A549 treated with dexamethasone at 1 μM for 4 hours (cell line): ENCODE measurements around the gene PRDM5. TPM values are rescaled to one million over a fixed set of nuclear protein-coding genes. Genes with fewer than 3 reads are reported as not detected.

Source experiments
- total RNA-seq: library from RNA; stranded (reverse); fragments of 200-300 nt; extraction: Qiagen RNA extraction; gene quantifications from 5 replicates; pipeline ENCODE4 v1.2.3, GENCODE V29; 2022

Gene PRDM5
- 2.9 to 5.1 TPM (median 4.4 TPM) in 5 replicates for total RNA-seq

DNA sequence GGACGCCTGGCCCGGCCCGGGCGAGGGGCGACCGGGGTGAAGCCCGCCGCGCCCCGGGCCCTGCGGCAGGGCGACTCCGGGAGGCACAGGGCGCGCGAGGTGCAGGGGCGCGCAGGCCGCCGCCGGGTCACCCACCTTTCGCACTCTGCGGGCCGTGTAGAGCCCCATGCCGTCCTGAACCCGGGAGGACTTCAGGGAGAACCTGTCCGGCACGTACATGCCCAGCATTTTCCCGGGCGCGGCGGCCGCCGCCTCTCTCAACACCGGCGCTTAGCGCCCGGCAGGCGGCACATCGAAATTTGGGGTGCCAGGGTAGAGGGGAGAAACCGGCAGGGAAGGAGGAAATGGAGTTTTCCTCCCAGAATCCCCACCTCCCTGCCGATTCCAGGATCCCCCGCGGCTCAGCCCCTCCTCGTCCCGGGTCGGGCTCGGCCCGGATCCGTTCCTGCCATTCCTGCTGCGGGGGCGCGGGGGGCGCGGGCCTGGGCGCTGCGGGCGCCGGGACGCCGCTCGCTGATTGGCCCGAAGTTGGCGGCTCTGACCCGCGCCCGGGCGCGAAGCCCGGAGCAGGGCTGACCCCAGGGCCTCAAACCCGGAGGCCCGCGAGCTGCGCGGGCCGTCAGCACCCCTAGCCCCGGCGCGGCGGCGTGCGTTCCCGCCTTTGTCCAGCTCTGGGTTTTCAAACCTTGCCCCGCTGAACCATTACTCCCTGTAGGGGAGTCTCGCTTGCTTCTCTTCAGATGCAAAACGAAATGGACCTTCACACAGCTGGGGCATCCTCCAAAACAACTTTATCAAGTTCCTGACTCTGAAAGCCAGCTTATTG, at the start of gene PRDM5:
Gene PRDM5, minus strand, starts transcription at position 346 of the 826 bp plus-strand sequence. Its CDS starts 118 bp downstream, at position 228.

Other genes with a start within 250 kb of the PRDM5 start
- gene NDNF, start 149.8 kb upstream of the PRDM5 start, total RNA-seq = not detected in 5 replicates
- 0.07 to 0.43 TPM (median 0.24 TPM) in 5 replicates for gene TNIP3, start 241.6 kb upstream of the PRDM5 start, total RNA-seq